Measurements from ENCODE around the gene SRBD1. TPM values are rescaled to one million over a fixed set of nuclear protein-coding genes. Genes with fewer than 3 reads are reported as not detected.

Gene SRBD1
- total RNA-seq, 1 donor from 2014 or later = 19.3 TPM

DNA sequence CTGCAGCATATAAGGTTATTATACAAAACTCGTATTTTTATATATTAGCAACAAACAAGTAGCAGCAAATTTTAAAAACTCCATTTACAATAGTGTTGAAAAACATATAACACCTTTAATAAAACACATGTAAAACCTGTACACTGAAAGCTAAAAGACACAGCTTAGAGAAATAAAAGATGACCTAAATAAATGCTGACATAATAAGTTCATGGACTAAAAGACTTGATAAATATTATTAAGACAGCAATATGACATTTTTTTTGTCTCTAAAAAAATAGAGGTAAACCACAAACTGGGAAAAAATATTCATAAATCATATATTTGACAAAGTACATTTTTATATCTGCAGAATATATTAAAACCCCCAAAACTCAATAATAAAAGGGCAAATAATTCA, 201.4 kb downstream of the SRBD1 start:
- peaks cover 9% of the 10 kb centered on the region for H3K36me3 Mint-ChIP-seq
- DNase-seq (ENCODE audit: extremely low spot score, unreplicated experiment) = no peak
- TF ChIP-seq, protein P1, sequence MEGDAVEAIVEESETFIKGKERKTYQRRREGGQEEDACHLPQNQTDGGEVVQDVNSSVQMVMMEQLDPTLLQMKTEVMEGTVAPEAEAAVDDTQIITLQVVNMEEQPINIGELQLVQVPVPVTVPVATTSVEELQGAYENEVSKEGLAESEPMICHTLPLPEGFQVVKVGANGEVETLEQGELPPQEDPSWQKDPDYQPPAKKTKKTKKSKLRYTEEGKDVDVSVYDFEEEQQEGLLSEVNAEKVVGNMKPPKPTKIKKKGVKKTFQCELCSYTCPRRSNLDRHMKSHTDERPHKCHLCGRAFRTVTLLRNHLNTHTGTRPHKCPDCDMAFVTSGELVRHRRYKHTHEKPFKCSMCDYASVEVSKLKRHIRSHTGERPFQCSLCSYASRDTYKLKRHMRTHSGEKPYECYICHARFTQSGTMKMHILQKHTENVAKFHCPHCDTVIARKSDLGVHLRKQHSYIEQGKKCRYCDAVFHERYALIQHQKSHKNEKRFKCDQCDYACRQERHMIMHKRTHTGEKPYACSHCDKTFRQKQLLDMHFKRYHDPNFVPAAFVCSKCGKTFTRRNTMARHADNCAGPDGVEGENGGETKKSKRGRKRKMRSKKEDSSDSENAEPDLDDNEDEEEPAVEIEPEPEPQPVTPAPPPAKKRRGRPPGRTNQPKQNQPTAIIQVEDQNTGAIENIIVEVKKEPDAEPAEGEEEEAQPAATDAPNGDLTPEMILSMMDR (conservative IDR thresholded peaks at IDR 0.05) = no peak
- no peaks in the 10 kb centered on the region for H3K4me1 Mint-ChIP-seq (ENCODE audit: unreplicated experiment)
- H3K9me3 Mint-ChIP-seq = no peaks in the 10 kb centered on the region
- H3K27ac Mint-ChIP-seq = no peak overlapping the region
- H3K4me3 Mint-ChIP-seq = no peak overlapping the region
- H3K27me3 Mint-ChIP-seq = no peaks in the 10 kb centered on the region

GRCh38 chr2:45406621-45407020, 204.4 kb downstream of the SRBD1 start:
- Mint-ChIP-seq H3K27ac (no peak overlapping the region), H3K27me3 (no peaks in the 10 kb centered on the region), H3K4me3 (no peak overlapping the region), H3K36me3 (peaks cover 9% of the 10 kb centered on the region), H3K4me1 (ENCODE audit: unreplicated experiment) (no peaks in the 10 kb centered on the region), H3K9me3 (no peaks in the 10 kb centered on the region)
- TF ChIP-seq, protein P1 (conservative IDR thresholded peaks at IDR 0.05) = no peak
- DNase-seq (ENCODE audit: extremely low spot score, unreplicated experiment) = no peak

DNA sequence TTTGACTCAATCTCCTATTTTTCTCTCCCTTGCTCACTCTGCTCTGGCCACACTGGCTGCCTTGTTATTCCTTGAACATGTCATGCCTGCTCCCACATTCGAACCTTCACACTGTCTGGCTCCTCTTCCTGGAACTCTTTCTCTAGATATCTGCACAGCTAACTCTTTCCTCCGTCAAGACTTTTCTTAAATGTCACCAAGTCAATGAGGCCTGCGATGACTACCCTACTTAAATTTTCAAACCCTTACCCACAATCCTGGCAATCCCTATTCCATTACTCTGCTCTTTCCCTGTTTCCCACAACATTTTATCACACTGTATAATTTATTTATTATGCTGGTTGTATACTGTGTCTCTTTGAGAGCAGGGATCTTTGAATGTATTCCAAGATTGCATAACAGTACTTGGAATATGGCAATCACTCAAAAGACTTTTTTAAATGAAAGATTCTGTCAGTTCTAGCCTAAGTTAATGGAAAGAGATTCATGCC, 206.2 kb downstream of the SRBD1 start:
- TF ChIP-seq, protein P1 (conservative IDR thresholded peaks at IDR 0.05) = no peak
- H3K4me3 Mint-ChIP-seq = no peak overlapping the region

DNA sequence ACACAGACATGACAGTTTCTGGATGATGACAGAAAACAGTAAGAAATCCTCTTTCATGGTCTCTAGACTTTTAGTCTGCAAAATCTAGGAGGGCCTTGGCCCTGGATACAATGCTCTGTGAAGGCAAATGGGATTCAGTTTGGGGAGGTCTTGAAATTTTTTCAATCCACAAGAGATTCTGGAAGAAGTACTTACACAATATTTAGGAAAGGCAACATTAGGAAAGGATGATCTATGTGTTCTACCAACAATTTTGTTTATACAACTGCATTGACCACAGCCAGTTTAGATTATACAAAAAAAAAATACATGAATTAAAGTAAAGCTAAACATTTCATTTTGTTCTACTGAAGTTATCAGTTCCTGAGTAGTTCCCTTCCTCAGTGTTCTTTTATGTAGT, 208.0 kb downstream of the SRBD1 start:
- Mint-ChIP-seq H3K4me3 (no peak overlapping the region), H3K36me3 (no peaks in the 10 kb centered on the region), H3K27me3 (no peaks in the 10 kb centered on the region), H3K9me3 (no peaks in the 10 kb centered on the region), H3K27ac (no peak overlapping the region), H3K4me1 (ENCODE audit: unreplicated experiment) (peaks cover 5% of the 10 kb centered on the region)
- no peak for DNase-seq (ENCODE audit: extremely low spot score, unreplicated experiment)
- TF ChIP-seq, protein P1 (conservative IDR thresholded peaks at IDR 0.05) = no peak

More for the DNA sequence above, 206.2 kb downstream of the SRBD1 start:
- no peaks in the 10 kb centered on the region for H3K36me3 Mint-ChIP-seq
- no peaks in the 10 kb centered on the region for H3K9me3 Mint-ChIP-seq
- no peaks in the 10 kb centered on the region for H3K27me3 Mint-ChIP-seq
- H3K4me1 Mint-ChIP-seq (ENCODE audit: unreplicated experiment) = peaks cover 5% of the 10 kb centered on the region
- H3K27ac Mint-ChIP-seq = no peak overlapping the region
- no peak for DNase-seq (ENCODE audit: extremely low spot score, unreplicated experiment)

DNA sequence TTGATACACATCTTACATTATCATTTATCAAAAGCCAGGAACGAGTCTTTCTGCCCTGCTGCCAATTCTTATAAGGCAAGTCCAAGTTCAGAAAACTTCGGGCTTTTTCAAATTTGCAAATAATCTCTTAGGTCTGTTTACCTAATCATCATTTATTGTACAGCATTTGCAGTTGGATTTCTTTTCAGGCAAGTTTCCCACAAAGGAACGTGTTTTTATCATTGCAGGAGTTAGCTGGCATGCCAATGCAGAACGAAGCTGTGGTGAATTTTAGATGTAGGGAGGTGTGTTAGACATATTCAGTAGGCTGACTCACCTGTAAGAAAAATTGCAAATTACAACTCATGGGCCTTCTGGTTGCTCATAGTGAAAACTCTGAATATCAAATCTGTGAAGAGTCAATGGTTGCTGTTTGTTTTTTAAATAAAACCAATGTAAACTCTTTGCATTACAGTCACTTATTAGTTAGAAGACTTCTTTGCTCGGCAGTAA, 209.6 kb downstream of the SRBD1 start:
- peaks cover 10% of the 10 kb centered on the region for H3K4me1 Mint-ChIP-seq (ENCODE audit: unreplicated experiment)
- no peaks in the 10 kb centered on the region for H3K36me3 Mint-ChIP-seq
- TF ChIP-seq, protein P1 (conservative IDR thresholded peaks at IDR 0.05) = no peak
- DNase-seq (ENCODE audit: extremely low spot score, unreplicated experiment) = no peak
- H3K9me3 Mint-ChIP-seq = no peaks in the 10 kb centered on the region
- H3K27me3 Mint-ChIP-seq = no peaks in the 10 kb centered on the region
- no peak overlapping the region for H3K4me3 Mint-ChIP-seq
- no peak overlapping the region for H3K27ac Mint-ChIP-seq
